ENCODE measurements around the gene IGSF5. TPM values are rescaled to one million over a fixed set of nuclear protein-coding genes. Genes with fewer than 3 reads are reported as not detected.
"Not testable (repeated sequence)": the region's sequence is repeated elsewhere in the genome, so short reads cannot be mapped to it uniquely, and the experiment has no call there.

IGSF5 gene
- total RNA-seq, 1 donor from 2014 or later: not detected

- not testable (repeated sequence) for DNase-seq
Observed at GRCh38 chr21:39739531-39739930, 5.5 kb upstream of the IGSF5 start.

GRCh38 chr21:39742561-39742960 is 2.4 kb upstream of the IGSF5 start:
- not testable (repeated sequence) for DNase-seq

- DNase-seq: not testable (repeated sequence)
Observed at GRCh38 chr21:39745332-39745731, 349 bp downstream of the IGSF5 start.

GRCh38 chr21:39750670-39751069 is 5.7 kb downstream of the IGSF5 start:
- DNase-seq: no peak

- peak; percentile 5 for DNase-seq
Observed at GRCh38 chr21:39754811-39755210, 9.8 kb downstream of the IGSF5 start.

GRCh38 chr21:39756285-39756684 is 11.3 kb downstream of the IGSF5 start:
- no peak for DNase-seq

GRCh38 chr21:39763272-39763970 is 18.4 kb downstream of the IGSF5 start:
- no peak for DNase-seq

- no peak for DNase-seq
Observed at GRCh38 chr21:39774227-39774626, 29.2 kb downstream of the IGSF5 start.

- no peak for DNase-seq
Observed at GRCh38 chr21:39775816-39776215, 30.8 kb downstream of the IGSF5 start.

- DNase-seq: no peak
Observed at GRCh38 chr21:39776589-39776988, 31.6 kb downstream of the IGSF5 start.

GRCh38 chr21:39781331-39781730 is 36.3 kb downstream of the IGSF5 start:
- no peak for DNase-seq

- peak; percentile 68 for DNase-seq
Observed at GRCh38 chr21:39788383-39788782, 43.4 kb downstream of the IGSF5 start.

- no peak for DNase-seq
Observed at GRCh38 chr21:39796466-39796865, 51.5 kb downstream of the IGSF5 start.

GRCh38 chr21:39799178-39799577 is 54.2 kb downstream of the IGSF5 start:
- DNase-seq: no peak

- no peak for DNase-seq
Observed at GRCh38 chr21:39800311-39800710, 55.3 kb downstream of the IGSF5 start.

GRCh38 chr21:39802217-39802616 is 57.2 kb downstream of the IGSF5 start:
- no peak for DNase-seq

- DNase-seq: no peak
Observed at GRCh38 chr21:39803393-39803792, 58.4 kb downstream of the IGSF5 start.

- no peak for DNase-seq
Observed at GRCh38 chr21:39804240-39804639, 59.3 kb downstream of the IGSF5 start.

GRCh38 chr21:39805983-39806382 is 61.0 kb downstream of the IGSF5 start:
- DNase-seq: no peak

- DNase-seq: no peak
Observed at GRCh38 chr21:39807738-39808137, 62.8 kb downstream of the IGSF5 start.

- DNase-seq: no peak
Observed at GRCh38 chr21:39809936-39810335, 65.0 kb downstream of the IGSF5 start.

- DNase-seq: no peak
Observed at GRCh38 chr21:39812983-39813382, 68.0 kb downstream of the IGSF5 start.

- DNase-seq: no peak
Observed at GRCh38 chr21:39818557-39818956, 73.6 kb downstream of the IGSF5 start.

GRCh38 chr21:39822042-39822441 is 77.1 kb downstream of the IGSF5 start:
- DNase-seq: no peak

GRCh38 chr21:39825250-39825649 is 80.3 kb downstream of the IGSF5 start:
- no peak for DNase-seq

Measured in skin of body (tissue), 2 donors.